Right lobe of liver (tissue), 6 donors: ENCODE data around the gene DIS3L2. TPM values are rescaled to one million over a fixed set of nuclear protein-coding genes. Genes with fewer than 3 reads are reported as not detected.

Source experiments
- ATAC-seq, 4 donors: fragments of 200-7000 bp; cut with Tn5 transposase; one replicate each; pipeline ENCODE4 v1.9.1; 2020; ENCODE audit warnings: mild to moderate bottlenecking in 4 of 4, moderate library complexity in 4 of 4
- DNase-seq, 3 donors: peaks; one replicate each; pipeline ENCODE4 v3.0.0-alpha.2; 2020
- H3K27ac ChIP-seq, 3 donors: fragments of 200-600 bp; one replicate each; pipeline ENCODE4 v1.8.0; 2022
- H3K27me3 ChIP-seq, 2 donors: fragments of 200-600 bp; one replicate each; pipeline ENCODE4 v1.8.0; 2022
- H3K36me3 ChIP-seq, 4 donors: fragments of 200-600 bp; sonication (generic) in 1 of 4; one replicate each; pipeline versions ENCODE4 v1.5.1 to v1.8.0; 2017 to 2022; ENCODE audit warnings: control low read depth in 1 of 4
- H3K4me1 ChIP-seq, 4 donors: fragments of 200-600 bp; sonication (generic) in 1 of 4; one replicate each; pipeline versions ENCODE4 v1.5.1 to v1.8.0; 2017 to 2022; ENCODE audit warnings: control low read depth in 1 of 4
- H3K4me3 ChIP-seq, 3 donors: fragments of 200-600 bp; one replicate each; pipeline ENCODE4 v1.8.0; 2022
- H3K9me3 ChIP-seq, 4 donors: fragments of 200-600 bp; sonication (generic) in 1 of 4; one replicate each; pipeline versions ENCODE4 v1.5.1 to v1.8.0; 2017 to 2022; ENCODE audit warnings: control low read depth in 1 of 4
- POLR2A ChIP-seq: fragments of 450-650 bp; IDR thresholded peaks from one replicate; pipeline ENCODE4 v1.6.1; 2017; ENCODE audit warnings: antibody characterized with exemption, mild to moderate bottlenecking
- WGBS: methylation state at CpG from one replicate; pipeline ENCODE4 v1.1.6; 2018; ENCODE audit warnings: low coverage, low lambda C conversion rate; ENCODE audit not compliant: insufficient coverage; ENCODE audit errors: missing lambda C conversion rate; 5-methylcytosine and 5-hydroxymethylcytosine counted together
- intact Hi-C, 2 donors: fragments of 100-400 bp; cut with DNase I; formaldehyde crosslinking; loops; one replicate each; pipeline versions ENCODE4 v1.11.2 to v1.14.1; 2022
- total RNA-seq, 6 experiments: library from RNA; depleted of rRNA in 2 of 6; stranded (reverse); fragments of >200 nt in 2 of 6; fragmentation: NEBNext Ultra II Directional in 3 of 6; extraction: Animal tissue kit (Norgen Biotek cat#: 25700) in 3 of 6; gene quantifications; one replicate each; pipeline versions ENCODE4 v1.1.0 to v1.2.4, GENCODE V29; 2016 to 2023
- TF ChIP-seq, protein P1 (sequence below), 4 donors: fragments of 200-600 bp in 3 of 4; fragments of 450-650 bp in 1 of 4; IDR thresholded peaks; one replicate each; pipeline versions ENCODE4 v1.5.1 to v1.8.0; 2016 to 2022; ENCODE audit warnings: antibody characterized with exemption in 4 of 4, mild to moderate bottlenecking in 2 of 4
- donor health status: DM: no; HTN: yes; CAD: no.
- donor health status: DM: no; HTN: no; CAD: no.
- donor health status: DM: no; HTN: no; CAD: no.
- donor health status: DM: no; HTN: yes; CAD: no.
- donor health status: DM: no; HTN: yes; CAD: no.

DIS3L2 gene
- total RNA-seq, 6 experiments from 2014 or later = 8.1 to 22.3 (median 16.7) TPM

DNA sequence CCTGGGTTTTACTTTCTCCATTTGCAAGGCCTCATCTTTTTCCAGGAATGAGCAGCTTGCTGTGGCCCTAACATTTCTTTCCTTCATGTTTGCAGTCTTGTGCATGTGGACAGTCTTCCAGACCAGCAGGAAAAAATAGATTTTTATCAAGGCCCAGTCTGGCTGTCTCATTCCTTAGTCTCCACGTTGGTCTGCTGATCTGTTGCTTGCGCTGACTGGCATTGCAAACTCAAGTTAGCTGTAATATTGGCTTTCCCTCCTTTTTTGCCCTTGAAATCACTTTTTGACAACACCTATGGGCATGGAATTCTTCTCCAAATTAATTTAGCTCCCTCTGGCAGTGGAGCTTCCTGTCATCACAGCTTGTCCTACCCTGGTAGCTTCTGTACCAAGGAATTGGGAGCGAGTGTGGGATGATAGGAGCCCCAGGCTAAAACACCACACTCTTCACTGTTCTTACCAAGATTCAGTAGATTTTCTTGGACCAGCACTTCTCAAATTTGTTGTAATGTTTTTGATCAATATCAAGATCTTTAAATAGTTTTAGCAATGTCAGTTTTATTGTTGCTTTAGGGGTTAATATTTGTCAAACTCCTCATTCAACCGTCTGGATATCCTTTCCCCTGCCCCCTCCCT, 48.2 kb downstream of the DIS3L2 start:
- Histone ChIP-seq H3K4me3 (no peak overlapping the region), H3K36me3 (no peaks in the 10 kb centered on the region), H3K4me1 (no peaks in the 10 kb centered on the region), H3K9me3 (no peaks in the 10 kb centered on the region), H3K27me3 (no peaks in the 10 kb centered on the region), H3K27ac (no peak overlapping the region)
- DNase-seq = no peak
- WGBS = 74% methylated on average over 4 of the region's 4 CpGs
- intact Hi-C loops = no loop called here
- TF ChIP-seq POLR2A = no peak
- TF ChIP-seq, protein P1, sequence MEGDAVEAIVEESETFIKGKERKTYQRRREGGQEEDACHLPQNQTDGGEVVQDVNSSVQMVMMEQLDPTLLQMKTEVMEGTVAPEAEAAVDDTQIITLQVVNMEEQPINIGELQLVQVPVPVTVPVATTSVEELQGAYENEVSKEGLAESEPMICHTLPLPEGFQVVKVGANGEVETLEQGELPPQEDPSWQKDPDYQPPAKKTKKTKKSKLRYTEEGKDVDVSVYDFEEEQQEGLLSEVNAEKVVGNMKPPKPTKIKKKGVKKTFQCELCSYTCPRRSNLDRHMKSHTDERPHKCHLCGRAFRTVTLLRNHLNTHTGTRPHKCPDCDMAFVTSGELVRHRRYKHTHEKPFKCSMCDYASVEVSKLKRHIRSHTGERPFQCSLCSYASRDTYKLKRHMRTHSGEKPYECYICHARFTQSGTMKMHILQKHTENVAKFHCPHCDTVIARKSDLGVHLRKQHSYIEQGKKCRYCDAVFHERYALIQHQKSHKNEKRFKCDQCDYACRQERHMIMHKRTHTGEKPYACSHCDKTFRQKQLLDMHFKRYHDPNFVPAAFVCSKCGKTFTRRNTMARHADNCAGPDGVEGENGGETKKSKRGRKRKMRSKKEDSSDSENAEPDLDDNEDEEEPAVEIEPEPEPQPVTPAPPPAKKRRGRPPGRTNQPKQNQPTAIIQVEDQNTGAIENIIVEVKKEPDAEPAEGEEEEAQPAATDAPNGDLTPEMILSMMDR (IDR thresholded peaks at IDR 0.05) = no peak
- no peak for ATAC-seq

DNA sequence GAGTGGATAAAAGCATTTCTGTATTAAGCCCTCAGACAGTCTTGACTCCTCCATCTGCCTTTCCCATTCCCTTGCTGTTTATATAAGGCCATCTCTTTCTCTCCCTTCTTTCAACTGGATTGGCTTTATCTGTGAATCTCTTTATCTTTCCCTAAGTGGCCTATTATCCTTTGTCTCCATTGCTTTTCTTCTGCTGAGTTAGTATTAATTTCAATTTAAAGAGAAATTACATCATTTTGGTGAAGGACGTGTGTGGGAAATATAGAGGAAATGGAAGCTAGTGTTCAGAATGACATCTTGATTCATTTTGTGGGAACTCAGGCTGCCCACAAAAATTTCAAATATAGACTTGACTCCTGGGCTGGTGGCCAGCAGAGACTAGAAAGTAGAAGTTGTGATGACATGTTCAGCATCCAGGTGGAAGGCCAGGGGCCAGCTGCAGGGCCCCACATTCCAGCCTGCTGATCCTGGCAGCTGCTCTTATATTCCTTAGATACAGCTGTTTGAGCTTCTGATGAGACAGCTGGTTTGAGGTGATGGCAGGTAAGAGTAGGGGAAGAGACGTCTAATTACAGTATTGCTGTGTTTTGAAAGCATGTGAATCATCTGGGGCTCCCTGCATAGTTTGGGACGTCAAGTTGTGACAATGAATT, 52.3 kb downstream of the DIS3L2 start:
- WGBS = 63% methylated on average over 3 of the region's 3 CpGs
- TF ChIP-seq, protein P1 (IDR thresholded peaks at IDR 0.05) = no peak
- no peak for TF ChIP-seq POLR2A
- intact Hi-C loops = no loop called here
- Histone ChIP-seq H3K9me3 (no peaks in the 10 kb centered on the region), H3K4me3 (no peak overlapping the region), H3K4me1 (no peaks in the 10 kb centered on the region), H3K27ac (no peak overlapping the region), H3K27me3 (no peaks in the 10 kb centered on the region), H3K36me3 (peaks cover 0 to 7% (median 0%) of the 10 kb centered on the region in 4 donors)
- DNase-seq (no peak), ATAC-seq (no peak)

DNA sequence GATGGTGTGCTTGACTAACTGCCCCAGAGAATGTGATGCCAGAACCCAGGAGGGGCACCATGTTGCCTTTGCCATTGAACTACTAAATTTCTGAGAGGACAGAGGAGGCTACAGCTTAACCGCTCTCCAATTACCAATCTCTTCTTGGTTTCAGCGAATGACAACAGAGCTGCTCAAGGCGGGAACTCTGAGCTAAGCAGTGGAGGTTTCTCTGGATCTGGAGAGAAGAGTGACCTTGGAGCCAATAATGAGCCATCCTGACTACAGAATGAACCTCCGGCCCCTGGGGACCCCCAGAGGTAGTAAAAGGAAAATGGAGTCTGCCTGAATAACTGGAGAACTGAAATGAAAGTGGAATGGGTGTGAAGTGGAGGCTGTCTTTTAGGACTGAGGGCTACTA, 53.2 kb downstream of the DIS3L2 start:
- WGBS = 100% methylated on average over 3 of the region's 4 CpGs
- Histone ChIP-seq H3K4me3 (no peak overlapping the region), H3K36me3 (peaks cover 0 to 8% (median 0%) of the 10 kb centered on the region in 4 donors), H3K9me3 (no peaks in the 10 kb centered on the region), H3K27me3 (no peaks in the 10 kb centered on the region), H3K27ac (no peak overlapping the region), H3K4me1 (no peaks in the 10 kb centered on the region)
- ATAC-seq (no peak), DNase-seq (no peak)
- intact Hi-C loops = no loop called here
- TF ChIP-seq POLR2A = no peak
- TF ChIP-seq, protein P1 (IDR thresholded peaks at IDR 0.05) = no peak

DNA sequence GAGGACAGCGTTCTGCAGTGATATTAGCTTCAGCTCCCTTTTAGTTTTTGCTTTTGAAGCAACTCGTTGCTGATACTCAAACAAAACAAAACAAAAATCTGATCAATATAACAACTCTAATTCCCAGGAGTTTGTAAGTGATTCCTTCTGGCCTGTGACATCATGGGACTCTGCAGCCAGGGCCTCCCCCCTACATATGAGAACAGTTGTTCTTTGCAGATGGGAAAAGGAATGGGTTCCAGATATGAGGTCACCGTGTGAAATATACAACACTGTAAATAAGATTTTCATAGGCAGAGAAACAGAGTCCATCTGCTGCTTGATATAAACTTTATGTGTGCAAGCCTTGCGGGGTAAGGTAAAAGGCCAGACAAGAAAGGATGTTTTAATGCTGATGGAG, 56.7 kb downstream of the DIS3L2 start:
- 79% methylated on average over 4 of the region's 4 CpGs for whole genome bisulfite sequencing
- Histone ChIP-seq H3K4me3 (no peak overlapping the region), H3K27ac (no peak overlapping the region), H3K27me3 (no peaks in the 10 kb centered on the region), H3K4me1 (no peaks in the 10 kb centered on the region), H3K9me3 (no peaks in the 10 kb centered on the region), H3K36me3 (peaks cover 0 to 8% (median 0%) of the 10 kb centered on the region in 4 donors)
- intact Hi-C loops = no loop called here
- DNase-seq (no peak), ATAC-seq (no peak)
- TF ChIP-seq, protein P1 (IDR thresholded peaks at IDR 0.05) = no peak
